Stimulated activated CD8-positive, alpha-beta memory T cell treated with anti-CD3 and anti-CD28 coated beads, Interleukin-7, amount 100 ng/mL, for 24 hours (primary cell): ENCODE measurements around the gene WDR7.

Experiments
- DNase-seq: peaks from one replicate; pipeline ENCODE4 v3.0.0-alpha.2; 2020; ENCODE audit warnings: low read depth

Gene WDR7

DNA sequence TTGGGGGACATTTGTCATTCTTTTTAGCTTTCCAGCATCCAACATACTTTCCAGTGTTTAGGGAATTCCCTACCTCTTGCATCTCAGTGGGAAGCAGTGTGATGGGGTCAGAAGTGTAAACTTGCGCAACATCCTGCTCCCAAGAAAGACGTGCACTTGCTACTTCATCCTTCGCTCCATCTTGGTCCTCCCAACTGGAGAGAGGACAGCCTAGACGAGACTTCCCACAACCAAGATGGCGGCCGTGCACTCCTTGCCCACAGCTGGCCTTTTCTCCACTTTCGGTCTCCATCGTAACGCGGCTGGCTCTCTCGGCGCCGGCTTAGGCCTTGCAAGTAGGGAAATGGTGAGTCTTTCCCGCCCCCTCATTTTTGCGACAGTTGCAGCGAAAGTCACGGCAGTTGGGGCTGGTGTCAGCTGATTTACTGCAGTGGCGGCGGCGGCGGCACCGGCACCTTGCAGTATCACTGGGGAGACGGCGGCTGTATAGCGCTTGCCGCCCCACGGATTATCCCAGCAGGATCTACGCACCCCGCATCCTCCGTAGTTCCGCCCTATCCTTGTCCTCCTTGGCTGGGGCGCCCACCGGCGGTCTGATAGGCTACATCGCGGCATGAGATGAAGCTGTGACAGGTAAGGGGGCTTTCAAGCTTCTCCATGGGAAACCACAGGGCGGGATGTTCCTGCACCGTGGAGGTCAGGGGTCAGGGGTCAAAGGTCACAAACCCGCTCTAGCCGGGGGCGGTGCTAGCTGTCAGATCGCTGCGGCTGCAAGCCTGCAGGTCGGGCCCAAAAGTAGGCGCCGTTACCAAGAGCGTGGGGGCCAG, at the start of gene WDR7:
Gene WDR7 (plus strand): TSS at position 416 of the 827 bp plus-strand sequence. CDS start 21,157 bp downstream, outside the sequence.
- peak; percentile 87 for DNase-seq

DNA sequence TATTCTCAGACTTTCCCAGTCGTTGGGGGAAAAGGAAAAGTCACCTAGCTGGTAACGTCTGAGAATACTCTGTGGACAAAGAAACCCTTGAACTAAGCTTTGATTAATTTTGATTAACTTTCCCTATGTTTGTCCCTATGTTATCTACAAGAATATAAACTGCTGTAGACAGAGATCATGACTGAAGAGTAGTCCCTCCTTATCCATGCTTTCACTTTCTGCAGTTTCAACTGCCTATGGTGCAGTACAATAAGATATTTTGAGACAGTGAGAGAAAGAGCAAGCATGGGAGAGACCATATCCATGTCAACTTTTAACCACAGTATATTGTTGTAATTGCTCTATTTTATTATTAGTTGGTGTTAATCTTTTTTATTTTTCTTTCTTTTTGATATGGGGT, 44.5 kb upstream of the WDR7 start:
- DNase-seq, result no peak

DNA sequence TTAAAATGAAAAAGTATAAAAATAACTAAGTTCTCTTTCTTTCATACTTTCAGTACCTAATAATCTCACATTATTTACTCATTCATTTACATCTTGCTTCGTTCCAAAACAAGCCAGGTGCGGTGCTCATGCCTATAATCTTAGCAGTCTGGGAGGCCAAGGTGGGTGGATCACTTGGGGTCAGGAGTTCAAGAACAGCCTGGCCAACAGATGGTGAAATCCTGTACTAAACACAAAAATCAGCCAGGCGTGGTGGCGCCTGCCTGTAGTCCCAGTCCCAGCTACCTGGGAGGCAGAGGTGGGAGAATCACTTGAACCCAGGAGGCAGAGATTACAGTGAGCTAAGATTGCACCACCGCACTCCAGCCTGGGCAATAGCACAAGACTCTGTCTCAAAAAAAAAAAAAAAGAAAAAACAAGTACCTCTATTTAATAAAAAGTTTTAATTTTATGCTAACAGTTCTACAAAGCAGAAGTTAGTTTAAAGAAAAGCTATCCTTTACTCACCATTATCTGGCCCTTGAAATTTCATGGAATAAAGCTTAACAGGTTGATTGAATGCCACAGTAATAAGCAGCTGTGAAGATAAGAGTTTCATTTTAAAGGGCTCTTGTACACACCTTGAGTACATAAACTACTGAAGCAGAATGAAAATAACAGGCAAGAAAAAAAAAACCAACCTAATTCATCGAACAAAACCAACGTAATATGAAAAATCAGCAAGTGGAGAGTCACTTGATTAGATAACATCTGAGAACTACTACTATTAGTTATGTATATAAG, 35.2 kb upstream of the WDR7 start:
- DNase-seq, result no peak

- DNase-seq, result no peak
These were observed 23.2 kb upstream of the WDR7 start for GRCh38 chr18:56627991-56628390.

DNA sequence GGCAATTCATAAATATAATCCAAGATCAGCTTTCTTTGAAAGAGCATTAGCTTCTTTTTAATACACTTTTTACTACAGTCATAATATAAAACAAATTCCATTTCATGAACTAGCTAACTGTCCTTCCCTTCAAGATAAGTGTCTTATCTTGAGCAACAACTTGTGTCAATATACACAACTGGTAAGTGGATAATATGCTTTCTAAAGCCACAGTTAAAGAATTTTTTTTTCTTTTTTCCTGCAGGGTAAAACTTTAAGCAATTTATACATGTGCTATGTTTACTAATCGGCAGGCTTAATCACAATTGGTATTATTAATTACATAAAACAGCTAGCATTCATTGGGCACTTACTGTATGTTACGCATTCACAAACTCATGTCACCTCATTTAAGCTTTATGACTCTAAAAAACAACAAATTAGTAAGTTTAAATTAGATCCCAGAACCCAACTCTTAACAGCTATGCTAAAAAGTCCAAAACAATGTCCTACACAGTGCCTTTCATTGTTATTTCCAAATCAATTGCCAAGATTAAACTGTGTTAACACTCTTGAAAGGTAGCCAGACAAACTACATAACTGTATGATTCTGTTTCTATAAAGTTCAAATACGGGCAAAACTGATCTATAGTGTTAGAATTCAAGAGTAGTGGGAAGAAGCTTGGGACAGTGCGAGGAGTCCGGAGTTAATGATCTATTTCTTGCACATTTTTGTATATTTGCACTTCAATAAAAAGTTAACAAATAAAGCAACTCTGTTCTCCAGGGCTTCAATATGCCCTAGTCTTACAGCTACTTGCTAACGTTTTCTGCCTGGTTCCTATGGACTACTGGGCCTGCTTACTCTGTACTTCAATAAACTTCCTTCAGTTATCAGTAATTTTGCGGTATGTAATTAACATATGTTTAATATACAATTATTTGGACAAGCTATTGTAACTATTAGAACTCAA, 18.8 kb upstream of the WDR7 start:
- no peak for DNase-seq

- DNase-seq, result no peak
These were observed 16.2 kb upstream of the WDR7 start for GRCh38 chr18:56635007-56635406.

GRCh38 chr18:56637176-56637575, 14.0 kb upstream of the WDR7 start:
- no peak for DNase-seq

DNA sequence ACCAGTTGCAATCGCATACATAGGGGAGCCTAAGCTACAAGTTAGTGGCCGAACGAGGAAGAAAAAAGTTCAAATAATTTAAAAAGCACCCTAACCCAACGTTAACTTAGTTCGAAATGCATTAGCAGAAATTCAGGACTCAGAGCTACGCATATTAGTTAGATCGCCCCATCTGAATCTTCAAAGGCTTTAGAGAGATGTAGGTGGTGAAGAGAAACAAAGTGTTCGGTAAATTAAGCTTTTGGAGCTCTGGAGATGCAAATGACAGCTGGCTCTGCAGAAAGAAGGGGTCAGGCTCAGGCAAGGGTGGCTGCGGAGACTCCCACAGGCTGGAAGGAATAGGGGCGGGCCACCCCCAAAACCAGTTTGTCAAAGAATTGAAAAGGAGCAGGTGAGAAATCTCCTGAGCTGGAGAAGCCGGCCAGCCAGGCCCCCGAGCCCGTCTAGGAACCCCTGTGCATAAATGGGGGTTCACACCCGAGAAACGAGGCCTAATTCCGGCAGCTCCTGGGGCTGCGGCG, 13.4 kb upstream of the WDR7 start:
- DNase-seq, result no peak

DNA sequence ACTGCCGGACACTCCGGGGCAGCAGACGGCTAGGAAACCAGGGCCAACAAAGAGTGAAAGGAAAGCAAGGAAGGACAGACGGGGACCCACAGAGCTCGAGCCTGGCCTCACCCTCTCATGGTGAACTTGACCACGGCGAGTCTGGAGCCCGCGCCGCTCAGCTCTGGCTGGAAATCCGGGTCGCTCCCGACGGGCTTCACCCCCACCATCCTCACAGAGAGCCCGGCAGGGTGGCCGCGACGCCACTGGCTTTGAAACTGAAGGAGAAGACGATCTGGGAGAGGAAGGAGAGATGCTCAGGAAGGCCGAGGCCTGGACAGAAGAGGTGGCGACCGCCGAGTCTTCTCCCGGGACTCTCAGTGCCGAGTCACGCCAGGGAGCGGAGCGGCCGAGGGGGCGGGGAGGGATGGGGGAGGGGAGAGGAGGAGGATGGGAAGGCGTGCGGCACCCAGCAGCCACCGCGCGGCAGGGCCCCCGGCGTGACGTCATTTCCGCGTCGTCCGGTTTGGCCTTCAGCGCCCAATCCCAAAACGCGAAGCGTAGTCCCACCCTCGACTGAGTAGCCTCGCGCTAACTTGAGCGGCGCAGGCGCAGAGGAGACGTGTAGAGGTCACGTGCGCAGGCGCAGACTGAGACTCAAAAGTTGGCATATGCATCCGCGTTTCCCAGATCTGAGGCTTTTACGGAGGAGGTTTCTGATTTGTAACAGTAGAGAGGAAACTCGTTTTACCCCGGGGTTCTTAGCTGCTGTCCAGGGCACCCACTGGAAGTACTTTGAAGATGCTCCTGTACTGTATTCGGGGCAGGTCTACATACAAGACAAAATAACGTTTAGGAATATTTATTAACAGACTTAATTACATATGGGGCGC, 12.7 kb upstream of the WDR7 start, which contains the start of gene TXNL1:
Gene TXNL1 (minus strand): TSS at position 361 of the 872 bp plus-strand sequence. CDS start 152 bp downstream, at position 209.
- peak; percentile 100 for DNase-seq

DNA sequence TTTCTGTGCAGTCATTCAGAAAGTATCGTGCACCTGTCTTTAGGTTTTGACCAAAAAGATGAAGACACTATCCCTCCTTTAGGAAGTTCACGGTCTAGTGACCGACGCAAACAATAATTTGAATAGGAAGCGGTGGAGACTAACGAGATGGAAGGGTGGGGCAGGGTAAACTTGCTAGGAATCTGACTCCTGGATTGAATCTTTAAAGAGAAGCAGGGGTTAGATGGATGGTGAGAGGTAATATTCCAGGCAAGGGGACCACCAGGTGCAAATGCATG, 12.1 kb upstream of the WDR7 start:
- DNase-seq, result no peak

DNA sequence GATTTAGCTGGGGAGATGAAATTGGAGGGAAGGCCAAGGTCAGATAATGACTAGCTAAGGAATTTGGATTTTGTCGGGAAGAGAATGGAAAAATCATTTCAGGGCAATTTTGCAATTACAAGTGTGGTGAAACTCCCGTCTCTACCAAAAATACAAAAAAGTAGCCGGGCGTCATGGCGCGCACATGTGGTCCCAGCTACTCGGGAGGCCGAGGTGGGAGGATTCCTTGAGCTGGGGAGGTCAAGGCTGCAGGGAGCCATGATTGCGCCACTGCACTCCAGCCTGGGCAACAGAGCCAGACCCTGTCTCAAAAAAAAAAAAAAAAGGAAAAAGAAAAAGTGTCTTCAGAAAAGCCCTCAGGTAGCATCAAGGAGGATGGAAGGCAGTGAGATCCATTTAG, 11.6 kb upstream of the WDR7 start:
- no peak for DNase-seq

GRCh38 chr18:56641714-56642337, 9.3 kb upstream of the WDR7 start:
- DNase-seq, result no peak

DNA sequence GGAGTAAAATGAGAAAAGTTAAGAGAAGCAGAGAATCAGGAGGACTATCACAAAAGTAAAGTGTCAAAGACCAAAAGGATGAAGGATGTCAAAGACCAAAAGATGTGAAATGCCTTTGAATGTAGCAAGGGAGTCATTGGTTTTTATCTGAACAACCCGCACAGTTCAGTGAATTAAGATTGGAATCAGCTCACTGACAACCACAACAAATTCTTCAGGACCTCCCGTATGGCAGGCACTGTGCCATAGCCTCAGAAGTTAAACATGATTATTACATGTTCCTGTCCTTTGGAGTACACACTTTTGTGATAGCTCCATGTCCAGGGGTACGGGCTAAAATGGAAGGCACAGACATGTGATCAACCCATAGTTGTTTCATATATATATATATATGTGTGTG, 7.8 kb upstream of the WDR7 start:
- no peak for DNase-seq

- DNase-seq, result no peak
These were observed 5.6 kb upstream of the WDR7 start for GRCh38 chr18:56645415-56646016.

DNA sequence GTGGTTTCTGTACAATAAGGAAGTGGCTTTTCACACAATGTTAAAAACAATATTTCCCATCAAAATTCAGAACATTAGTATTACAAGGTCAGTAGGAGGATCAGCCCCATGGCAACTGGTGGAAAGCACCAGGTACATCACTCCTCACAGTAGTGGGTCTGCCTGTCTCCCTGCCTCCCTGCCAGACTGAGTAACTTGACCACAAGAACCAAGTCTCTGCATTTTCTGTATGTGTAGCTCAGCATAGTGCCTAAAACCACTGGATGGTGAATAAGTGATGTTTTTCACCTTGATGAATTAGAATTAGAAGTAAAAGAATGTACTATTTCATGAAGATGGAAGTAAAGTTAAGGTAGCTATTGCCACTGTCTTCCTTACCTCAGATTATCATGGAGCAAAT, 4.1 kb upstream of the WDR7 start:
- DNase-seq, result no peak

DNA sequence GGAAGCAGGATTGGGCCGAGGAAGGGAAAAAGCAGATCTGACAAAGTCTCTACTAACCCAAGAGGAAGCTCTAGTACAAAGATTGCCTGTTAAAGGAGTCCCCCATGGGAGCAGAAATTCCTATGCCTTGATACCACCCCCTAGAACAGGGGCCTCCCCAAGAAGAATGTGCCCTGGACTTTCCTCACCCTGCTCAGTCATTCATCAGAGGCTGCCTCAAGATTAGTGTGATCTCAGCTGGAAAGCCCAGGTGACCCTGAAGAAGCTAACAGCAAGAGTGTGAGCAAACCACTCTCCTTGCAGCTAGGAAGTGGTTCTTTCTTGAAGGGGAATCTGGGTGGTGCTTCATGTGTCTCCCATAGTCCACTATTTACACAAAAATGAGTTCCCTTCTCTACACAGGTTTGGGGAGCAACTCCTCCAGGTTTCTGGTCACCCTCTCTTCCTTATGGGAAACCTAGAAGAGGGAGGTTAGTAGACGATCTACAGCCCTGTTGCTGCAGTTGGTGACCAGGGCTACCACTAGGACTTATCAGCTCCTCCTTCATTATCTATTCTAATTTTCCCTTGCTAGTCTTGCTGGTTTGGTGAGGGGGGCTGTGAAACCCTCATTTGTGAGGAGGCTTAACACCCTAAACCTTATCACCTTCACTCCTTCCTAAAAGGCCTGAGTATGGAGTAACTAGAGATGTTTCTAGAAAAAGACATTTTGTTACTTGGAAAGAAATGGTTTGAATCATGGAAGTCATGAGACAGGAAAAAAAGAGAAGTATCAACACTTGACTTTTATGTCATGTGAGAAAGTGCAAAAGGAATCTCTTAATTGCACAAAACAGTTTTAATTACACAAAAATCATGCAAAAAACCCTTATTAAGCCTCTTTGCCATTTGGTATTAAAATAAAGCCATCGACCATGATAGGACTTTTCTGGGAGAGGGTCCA, 2.9 kb upstream of the WDR7 start:
- DNase-seq, result no peak

GRCh38 chr18:56649996-56650395, 1.2 kb upstream of the WDR7 start:
- DNase-seq, result no peak

- no peak for DNase-seq
These were observed 573 bp downstream of the WDR7 start for GRCh38 chr18:56651771-56652092.

DNA sequence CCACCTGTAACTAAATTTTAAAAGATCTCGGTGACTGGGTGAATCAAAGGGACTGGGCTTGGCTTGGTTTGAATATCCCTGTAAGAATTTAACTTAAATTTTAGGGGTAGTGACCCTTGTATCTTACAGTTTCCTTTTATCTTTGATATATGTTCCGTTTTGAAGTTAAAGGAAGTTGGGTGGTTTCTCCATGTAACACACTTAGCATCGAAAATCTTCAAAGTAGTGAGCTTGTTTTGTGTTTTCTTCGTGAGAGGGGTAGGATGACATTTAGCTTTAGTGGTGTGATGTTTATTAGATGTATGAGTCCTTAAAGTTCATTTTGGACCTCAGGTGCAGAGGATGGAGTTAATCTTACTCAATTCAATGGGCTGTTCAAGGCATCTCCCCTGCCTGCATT, 1.6 kb downstream of the WDR7 start:
- no peak for DNase-seq
